ENCODE measurements around the gene ITSN1. TPM values are rescaled to one million over a fixed set of nuclear protein-coding genes. Genes with fewer than 3 reads are reported as not detected.
A peak's percentile ranks its signal among the peaks of the same experiment; 100 is the strongest.
"Not testable (repeated sequence)": the region's sequence is repeated elsewhere in the genome, so short reads cannot be mapped to it uniquely, and the experiment has no call there.

Gene ITSN1
- total RNA-seq, 1 experiment from 2014 or later = 88.5 TPM

- Mint-ChIP-seq H3K4me1 (ENCODE audit: low read depth, unreplicated experiment) (no peaks in the 10 kb centered on the region), H3K27ac (ENCODE audit: unreplicated experiment) (no peak overlapping the region), H3K4me3 (ENCODE audit: unreplicated experiment) (no peak overlapping the region), H3K27me3 (ENCODE audit: insufficient read depth, unreplicated experiment) (no peaks in the 10 kb centered on the region), H3K9me3 (ENCODE audit: unreplicated experiment) (no peaks in the 10 kb centered on the region), H3K36me3 (ENCODE audit: insufficient read depth, unreplicated experiment) (peaks cover 10% of the 10 kb centered on the region)
- ChIA-PET POLR2A (no interaction called here), CTCF (no interaction called here)
- no peak overlapping the region for H3K4me3 ChIP-seq (ENCODE audit: low read depth, low read length)
- TF ChIP-seq CTCF (IDR thresholded peaks at IDR 0.05; ENCODE audit: insufficient read depth in 1 of 2, low read depth in 1 of 2, low read length in 1 of 2, severe bottlenecking in 1 of 2, unreplicated experiment in 1 of 2) = no peak
- no peaks in the 10 kb centered on the region for H3K4me1 ChIP-seq
- H3K9me3 ChIP-seq = no peaks in the 10 kb centered on the region
- no peaks in the 10 kb centered on the region for H3K36me3 ChIP-seq (ENCODE audit: control insufficient read depth, insufficient read depth, low read length)
- H3K27me3 ChIP-seq (replicated peaks; ENCODE audit: control insufficient read depth, insufficient read depth, low read length) = no peaks in the 10 kb centered on the region
- DNase-seq = no peak
- intact Hi-C loops (cut with micrococcal nuclease; ENCODE audit: unreplicated experiment) = no loop called here
- no TSS peak for BruUV-seq (replicated peaks)
Observed at GRCh38 chr21:33611006-33611744, 31.1 kb upstream of the ITSN1 start.

- intact Hi-C loops (cut with micrococcal nuclease; ENCODE audit: unreplicated experiment) = loop anchor here (1.0 kb wide), 1 partner anchor 24 kb away; the partner anchor contains the start of gene CRYZL1
- POLR2A ChIA-PET = interaction anchor here (1.2 kb wide), 1 partner anchor 28 kb away, joined by 4 read pairs; no protein-coding TSS in a partner anchor
- H3K27ac Mint-ChIP-seq (ENCODE audit: unreplicated experiment) = peak overlapping the region; percentile 80
Observed at GRCh38 chr21:33617565-33617964, 24.7 kb upstream of the ITSN1 start.

GRCh38 chr21:33618407-33618806 is 23.9 kb upstream of the ITSN1 start:
- Mint-ChIP-seq H3K36me3 (ENCODE audit: insufficient read depth, unreplicated experiment) (peaks cover 32% of the 10 kb centered on the region), H3K4me1 (ENCODE audit: low read depth, unreplicated experiment) (peaks cover 17% of the 10 kb centered on the region), H3K9me3 (ENCODE audit: unreplicated experiment) (peaks cover 14% of the 10 kb centered on the region), H3K27ac (ENCODE audit: unreplicated experiment) (peak overlapping the region; percentile 48), H3K4me3 (ENCODE audit: unreplicated experiment) (peak overlapping the region; percentile 3), H3K27me3 (ENCODE audit: insufficient read depth, unreplicated experiment) (no peaks in the 10 kb centered on the region)
- CTCF ChIA-PET = interaction anchor here (2.2 kb wide), 1 partner anchor 13 kb away, joined by 14 read pairs; no protein-coding TSS in a partner anchor
- Histone ChIP-seq H3K36me3 (ENCODE audit: control insufficient read depth, insufficient read depth, low read length) (no peaks in the 10 kb centered on the region), H3K9me3 (no peaks in the 10 kb centered on the region), H3K4me1 (peaks cover 36% of the 10 kb centered on the region), H3K27me3 (replicated peaks; ENCODE audit: control insufficient read depth, insufficient read depth, low read length) (no peaks in the 10 kb centered on the region), H3K4me3 (ENCODE audit: low read depth, low read length) (no peak overlapping the region)
- no peak for DNase-seq
- no TSS peak for BruUV-seq (replicated peaks)
- intact Hi-C loops (cut with micrococcal nuclease; ENCODE audit: unreplicated experiment) = no loop called here
- no peak for TF ChIP-seq CTCF (IDR thresholded peaks at IDR 0.05; ENCODE audit: insufficient read depth in 1 of 2, low read depth in 1 of 2, low read length in 1 of 2, severe bottlenecking in 1 of 2, unreplicated experiment in 1 of 2)
- POLR2A ChIA-PET = interaction anchor here (0.7 kb wide), 1 partner anchor 31 kb away, joined by 11 read pairs; no protein-coding TSS in a partner anchor

More at GRCh38 chr21:33617565-33617964, 24.7 kb upstream of the ITSN1 start:
- Mint-ChIP-seq H3K4me1 (ENCODE audit: low read depth, unreplicated experiment) (peaks cover 17% of the 10 kb centered on the region), H3K9me3 (ENCODE audit: unreplicated experiment) (peaks cover 14% of the 10 kb centered on the region), H3K4me3 (ENCODE audit: unreplicated experiment) (peak overlapping the region; percentile 63), H3K36me3 (ENCODE audit: insufficient read depth, unreplicated experiment) (peaks cover 35% of the 10 kb centered on the region)
- H3K4me1 ChIP-seq = peaks cover 36% of the 10 kb centered on the region
- H3K27me3 Mint-ChIP-seq (ENCODE audit: insufficient read depth, unreplicated experiment); H3K27me3 ChIP-seq (replicated peaks; ENCODE audit: control insufficient read depth, insufficient read depth, low read length); BruUV-seq (replicated peaks); H3K36me3 ChIP-seq (ENCODE audit: control insufficient read depth, insufficient read depth, low read length); H3K9me3 ChIP-seq; H3K4me3 ChIP-seq (ENCODE audit: low read depth, low read length): not testable (repeated sequence)
- peak; percentile 47 to 55 for DNase-seq
- CTCF ChIA-PET = interaction anchor here (2.2 kb wide), 1 partner anchor 12 kb away, joined by 14 read pairs; no protein-coding TSS in a partner anchor

All from Caco-2 (cell line).